HCT116 (cell line): ENCODE data around the gene FLVCR2. TPM values are rescaled to one million over a fixed set of nuclear protein-coding genes. Genes with fewer than 3 reads are reported as not detected.

Experiments used
- ATAC-seq: fragments of 200-7000 bp; cut with Tn5 transposase; 2 replicates; pipeline ENCODE4 v1.9.1; 2020; ENCODE audit warnings: mild to moderate bottlenecking, moderate library complexity
- BruUV-seq: library from RNA; stranded (reverse); fragments of 400-500 nt; replicated peaks from 2 replicates; lab custom pipeline; 2021; lab: Mats Ljungman, UMichigan
- CTCF ChIA-PET: fragments of 300-600 bp; sonication (Branson Sonifier 250); formaldehyde crosslinking; loops from one replicate; lab custom pipeline; 2021; ENCODE audit warnings: antibody characterized with exemption; lab: Charles Lee
- POLR2A ChIA-PET: fragments of 300-600, 350-600 bp; sonication (Branson Sonifier 250); formaldehyde crosslinking; loops from one replicate; lab custom pipeline; 2021; ENCODE audit warnings: antibody characterized with exemption; lab: Charles Lee
- RAD21 ChIA-PET, 2 experiments: fragments of 300-600 bp; sonication (Branson Sonifier 250); formaldehyde crosslinking; loops; one replicate each; lab custom pipeline; 2023; ENCODE audit warnings: low total read pairs in 2 of 2; ENCODE audit not compliant: uncharacterized antibody in 2 of 2, unreplicated experiment in 2 of 2, low non-redundant PET in 1 of 2; lab: Charles Lee
- DNase-seq: peaks from one replicate; pipeline ENCODE4 v3.0.0-alpha.2; 2010; ENCODE audit warnings: low read depth, low spot score
- H2AFZ ChIP-seq: fragments of 200-600 bp; shearing (Covaris generic), sonication (generic); 2 replicates; pipeline ENCODE4 v1.6.1; 2017; ENCODE audit warnings: low read depth, mixed run types, mixed read lengths, antibody characterized with exemption, low read length; ENCODE audit not compliant: poor library complexity, severe bottlenecking
- H3K27ac ChIP-seq: 2 replicates; pipeline ENCODE4 v1.5.1; 2012; ENCODE audit warnings: low read depth, low read length
- H3K27me3 ChIP-seq: fragments of 200-600 bp; sonication (generic); 2 replicates; pipeline ENCODE4 v1.6.1; 2016; ENCODE audit warnings: mixed run types, low read length, mixed read lengths; ENCODE audit not compliant: insufficient read depth
- H3K36me3 ChIP-seq, 2 experiments: fragments of 200-500 bp in 1 of 2; fragments of 200-600 bp in 1 of 2; sonication (Bioruptor generic) in 1 of 2; sonication (generic) in 1 of 2; 2 replicates each; pipeline versions ENCODE4 v1.5.1 to v1.6.1; 2014 to 2016; ENCODE audit warnings: low read length in 2 of 2, inconsistent platforms in 1 of 2, mixed read lengths in 1 of 2, mixed run types in 1 of 2; ENCODE audit not compliant: insufficient read depth in 2 of 2, control insufficient read depth in 1 of 2
- H3K4me1 ChIP-seq, 2 experiments: fragments of 200-600 bp in 1 of 2; sonication (generic) in 1 of 2; 2 replicates each; pipeline versions ENCODE4 v1.5.1 to v1.6.1; 2012 to 2017; ENCODE audit warnings: low read length in 2 of 2, inconsistent platforms in 1 of 2, mild to moderate bottlenecking in 1 of 2, mixed read lengths in 1 of 2, mixed run types in 1 of 2, moderate library complexity in 1 of 2; ENCODE audit not compliant: insufficient read depth in 2 of 2, control insufficient read depth in 1 of 2
- H3K4me2 ChIP-seq: fragments of 200-600 bp; sonication (generic); 2 replicates; pipeline ENCODE4 v1.6.1; 2017; ENCODE audit warnings: mixed run types, low read length, mixed read lengths
- H3K4me3 ChIP-seq, 2 experiments: fragments of 200-600 bp in 1 of 2; sonication (generic) in 1 of 2; replicated peaks in 1 of 2; 2 replicates each; pipeline ENCODE4 v1.5.1; 2011 to 2016; ENCODE audit warnings: low read length in 2 of 2, control low read depth in 1 of 2, low read depth in 1 of 2, mild to moderate bottlenecking in 1 of 2, mixed read lengths in 1 of 2, mixed run types in 1 of 2
- H3K79me2 ChIP-seq: fragments of 200-600 bp; sonication (generic); 2 replicates; pipeline ENCODE4 v1.6.1; 2017; ENCODE audit warnings: mild to moderate bottlenecking, mixed run types, low read length, moderate library complexity, mixed read lengths; ENCODE audit not compliant: insufficient read depth
- H3K9ac ChIP-seq: fragments of 200-600 bp; sonication (generic); 2 replicates; pipeline ENCODE4 v1.6.1; 2016; ENCODE audit warnings: low read length, mixed read lengths
- H3K9me2 ChIP-seq: fragments of 200-600 bp; sonication (generic), shearing (Covaris generic); 2 replicates; pipeline ENCODE4 v1.6.1; 2017; ENCODE audit warnings: mixed run types, mild to moderate bottlenecking, moderate library complexity; ENCODE audit not compliant: insufficient read depth
- H3K9me3 ChIP-seq, 2 experiments: fragments of 200-500 bp in 1 of 2; fragments of 200-600 bp in 1 of 2; sonication (Bioruptor generic) in 1 of 2; sonication (generic) in 1 of 2; 2 replicates each; pipeline ENCODE4 v1.6.1; 2014 to 2017; ENCODE audit warnings: low read length in 2 of 2, mixed read lengths in 2 of 2, inconsistent platforms in 1 of 2, low read depth in 1 of 2, mild to moderate bottlenecking in 1 of 2, mixed run types in 1 of 2, moderate library complexity in 1 of 2; ENCODE audit not compliant: control insufficient read depth in 1 of 2, insufficient read depth in 1 of 2
- H4K20me1 ChIP-seq: fragments of 200-600 bp; sonication (generic), shearing (Covaris generic); 2 replicates; pipeline ENCODE4 v1.6.1; 2017; ENCODE audit warnings: mixed run types, mild to moderate bottlenecking, moderate library complexity; ENCODE audit not compliant: insufficient read depth
- ATF3 ChIP-seq: IDR thresholded peaks from 2 replicates; pipeline ENCODE4 v1.6.1; 2012
- CTCF ChIP-seq, 3 experiments: fragments of 200-600 bp in 1 of 3; sonication (generic) in 1 of 3; IDR thresholded peaks in 2 of 3; conservative IDR thresholded peaks in 1 of 3; 2 replicates each; pipeline ENCODE4 v1.5.1; 2012 to 2017; ENCODE audit warnings: low read depth in 2 of 3, low read length in 2 of 3, antibody characterized with exemption in 1 of 3, borderline replicate concordance in 1 of 3, control low read depth in 1 of 3, mild to moderate bottlenecking in 1 of 3, mixed read lengths in 1 of 3, mixed run types in 1 of 3, moderate library complexity in 1 of 3; ENCODE audit not compliant: insufficient read depth in 1 of 3
- ELF1 ChIP-seq: IDR thresholded peaks from 2 replicates; pipeline ENCODE4 v1.6.1; 2012; ENCODE audit warnings: low read depth, borderline replicate concordance
- EZH2 ChIP-seq: fragments of 200-600 bp; sonication (generic); IDR thresholded peaks from 2 replicates; pipeline ENCODE4 v1.6.1; 2017; ENCODE audit warnings: antibody characterized with exemption, mixed run types
- JUND ChIP-seq: IDR thresholded peaks from 2 replicates; pipeline ENCODE4 v1.6.1; 2012
- POLR2A ChIP-seq: IDR thresholded peaks from 2 replicates; pipeline ENCODE4 v1.7.0; 2011; ENCODE audit warnings: borderline replicate concordance; ENCODE audit not compliant: insufficient read depth, insufficient read length; ENCODE audit errors: extremely low read depth
- POLR2AphosphoS5 ChIP-seq: IDR thresholded peaks from 2 replicates; pipeline ENCODE4 v1.6.1; 2011; ENCODE audit warnings: mild to moderate bottlenecking, low read depth, low read length, moderate library complexity
- RAD21 ChIP-seq: IDR thresholded peaks from 2 replicates; pipeline ENCODE4 v1.6.1; 2012; ENCODE audit warnings: low read depth, mild to moderate bottlenecking
- SP1 ChIP-seq: IDR thresholded peaks from 2 replicates; pipeline ENCODE4 v1.6.1; 2012; ENCODE audit warnings: low read depth
- TCF7L2 ChIP-seq: IDR thresholded peaks from 2 replicates; pipeline ENCODE4 v1.7.0; 2011; ENCODE audit warnings: borderline replicate concordance, inconsistent platforms; ENCODE audit not compliant: insufficient read depth, insufficient read length; ENCODE audit errors: extremely low read depth
- ZNF274 ChIP-seq: fragments of 200-500 bp; sonication (Bioruptor generic); IDR thresholded peaks from 2 replicates; pipeline ENCODE4 v1.6.1; 2014; ENCODE audit warnings: mild to moderate bottlenecking, low read depth, low read length, inconsistent platforms
- intact Hi-C: fragments of 100-400 bp; cut with micrococcal nuclease; formaldehyde crosslinking; loops from 2 replicates; pipeline ENCODE4 v1.10.0; 2022
- total RNA-seq: library from RNA; stranded (reverse); gene quantifications from one replicate; pipeline ENCODE4 v1.2.1, GENCODE V29; 2021; ENCODE audit not compliant: unreplicated experiment

FLVCR2 gene
- total RNA-seq, 1 experiment from 2014 or later = 0.84 TPM

DNA sequence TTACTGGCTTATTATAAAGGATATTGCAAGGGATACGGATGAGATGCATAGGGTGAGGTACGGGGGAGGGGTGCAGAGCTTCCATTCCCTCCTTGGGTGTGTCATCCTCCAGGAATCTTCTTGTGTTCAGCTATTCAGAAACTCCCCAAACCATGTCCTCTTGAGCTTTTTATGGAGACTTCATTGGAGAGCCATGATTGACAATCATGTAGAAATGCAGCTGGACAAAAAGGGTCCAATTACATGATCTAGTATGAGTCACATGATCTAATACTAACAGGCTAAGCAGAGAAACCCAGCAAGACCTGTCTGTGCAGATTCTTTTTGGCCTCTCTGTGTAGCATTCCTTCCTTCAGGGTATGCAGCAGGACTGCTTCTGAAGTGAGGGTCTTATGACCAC, 23.9 kb upstream of the FLVCR2 start:
- no peaks in the 10 kb centered on the region; a peak in 1 of 4 replicates for H3K9me3 ChIP-seq
- TF ChIP-seq EZH2 (no peak), JUND (peak; percentile 15; the same call in 1 of the 2 replicates), RAD21 (no peak), ATF3 (no peak), SP1 (peak; percentile 36; the same call in 1 of the 2 replicates), TCF7L2 (no peak), POLR2AphosphoS5 (no peak), ELF1 (no peak), POLR2A (no peak), CTCF (IDR thresholded peaks at IDR 0.05 in 2 of 3, conservative IDR thresholded peaks at IDR 0.05 in 1 of 3; ENCODE audit: borderline replicate concordance in 1 of 3, insufficient read depth in 1 of 3, low read depth in 2 of 3, low read length in 2 of 3) (no peak), ZNF274 (no peak)
- H3K9me2 ChIP-seq = no peaks in the 10 kb centered on the region
- DNase-seq (no peak), ATAC-seq (peak; percentile 75)
- H2AFZ ChIP-seq = peak overlapping the region; percentile 32
- H3K9ac ChIP-seq = no peak overlapping the region
- no TSS peak for BruUV-seq
- no peak overlapping the region for H3K4me3 ChIP-seq
- no peaks in the 10 kb centered on the region for H4K20me1 ChIP-seq
- H3K79me2 ChIP-seq = no peaks in the 10 kb centered on the region
- H3K4me2 ChIP-seq = peak overlapping the region; percentile 39
- ChIA-PET POLR2A (no interaction called here), CTCF (no interaction called here), RAD21 (no interaction called here)
- H3K27me3 ChIP-seq = no peaks in the 10 kb centered on the region
- peaks cover 4 to 9% of the 10 kb centered on the region in 2 experiments; a peak in 2 of 4 replicates for H3K4me1 ChIP-seq
- H3K27ac ChIP-seq = no peak overlapping the region
- H3K36me3 ChIP-seq = no peaks in the 10 kb centered on the region
- intact Hi-C loops = no loop called here
